ENCODE results near the gene CIDEB.

The CIDEB gene

DNA sequence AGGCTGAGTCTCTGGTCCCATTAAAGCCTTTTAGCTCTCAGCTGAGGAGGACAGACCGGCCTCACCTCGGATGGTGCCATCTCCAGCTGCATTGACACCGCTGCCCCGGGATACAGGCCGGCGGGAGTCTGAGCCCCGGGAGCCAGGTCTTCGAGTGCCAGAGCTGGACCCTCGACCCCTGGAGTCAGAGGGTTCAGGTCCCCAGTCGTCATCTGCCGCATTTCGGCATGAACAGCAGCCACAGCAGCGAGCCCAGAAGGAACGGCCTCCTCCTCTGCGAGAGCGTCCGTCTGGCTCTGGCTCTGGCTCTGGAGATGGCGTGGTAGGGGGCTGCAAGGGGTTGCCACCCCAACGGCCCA is 45.8 kb downstream of the CIDEB start:
- TF ChIP-seq, protein P1, sequence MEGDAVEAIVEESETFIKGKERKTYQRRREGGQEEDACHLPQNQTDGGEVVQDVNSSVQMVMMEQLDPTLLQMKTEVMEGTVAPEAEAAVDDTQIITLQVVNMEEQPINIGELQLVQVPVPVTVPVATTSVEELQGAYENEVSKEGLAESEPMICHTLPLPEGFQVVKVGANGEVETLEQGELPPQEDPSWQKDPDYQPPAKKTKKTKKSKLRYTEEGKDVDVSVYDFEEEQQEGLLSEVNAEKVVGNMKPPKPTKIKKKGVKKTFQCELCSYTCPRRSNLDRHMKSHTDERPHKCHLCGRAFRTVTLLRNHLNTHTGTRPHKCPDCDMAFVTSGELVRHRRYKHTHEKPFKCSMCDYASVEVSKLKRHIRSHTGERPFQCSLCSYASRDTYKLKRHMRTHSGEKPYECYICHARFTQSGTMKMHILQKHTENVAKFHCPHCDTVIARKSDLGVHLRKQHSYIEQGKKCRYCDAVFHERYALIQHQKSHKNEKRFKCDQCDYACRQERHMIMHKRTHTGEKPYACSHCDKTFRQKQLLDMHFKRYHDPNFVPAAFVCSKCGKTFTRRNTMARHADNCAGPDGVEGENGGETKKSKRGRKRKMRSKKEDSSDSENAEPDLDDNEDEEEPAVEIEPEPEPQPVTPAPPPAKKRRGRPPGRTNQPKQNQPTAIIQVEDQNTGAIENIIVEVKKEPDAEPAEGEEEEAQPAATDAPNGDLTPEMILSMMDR (IDR thresholded peaks at IDR 0.05; ENCODE audit: low read depth, low read length) = no peak
- in situ Hi-C loops (cut with HindIII; ENCODE audit: low sequenced_read_pairs) = no loop called here
- H3K4me3 ChIP-seq (ENCODE audit: low read depth, low read length) = no peak overlapping the region
- no peak for DNase-seq (ENCODE audit: low read depth, low spot score)

DNA sequence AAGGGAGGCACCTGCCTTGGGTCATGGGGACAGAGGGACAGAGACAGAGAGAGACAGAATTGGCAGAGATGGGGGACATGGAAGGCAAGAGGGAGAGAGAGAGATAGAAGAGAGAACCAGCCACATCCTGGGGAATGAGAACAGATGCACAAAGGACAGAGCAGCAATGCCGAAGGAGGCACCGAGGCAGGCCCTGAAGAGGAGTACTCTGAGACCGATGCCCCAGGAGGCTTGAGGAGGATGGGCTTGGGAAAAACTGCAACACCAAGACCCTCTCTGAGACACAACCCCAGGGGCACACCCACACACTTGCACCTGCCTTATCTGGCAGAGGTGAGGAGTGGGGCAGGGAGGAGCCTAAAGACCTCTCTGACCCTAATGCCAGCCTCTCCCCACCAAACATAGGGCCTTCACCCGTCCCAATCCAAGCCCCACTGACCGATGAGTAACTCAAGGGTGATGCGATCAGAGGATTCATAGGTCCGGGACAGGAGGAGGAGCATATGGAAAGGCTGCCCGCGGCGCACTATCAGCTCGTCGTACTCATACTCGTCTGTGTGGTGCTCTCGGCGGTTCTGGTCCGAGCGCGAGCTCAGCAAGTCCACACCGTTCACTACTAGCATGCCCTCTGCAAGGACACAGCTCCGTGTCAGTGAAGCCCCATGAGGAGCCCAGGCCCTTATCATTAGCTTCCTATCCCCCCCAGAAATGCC is 46.4 kb downstream of the CIDEB start:
- in situ Hi-C loops (cut with HindIII; ENCODE audit: low sequenced_read_pairs) = no loop called here
- no peak for DNase-seq (ENCODE audit: low read depth, low spot score)
- H3K4me3 ChIP-seq (ENCODE audit: low read depth, low read length) = no peak overlapping the region
- TF ChIP-seq, protein P1 (IDR thresholded peaks at IDR 0.05; ENCODE audit: low read depth, low read length) = no peak

DNA sequence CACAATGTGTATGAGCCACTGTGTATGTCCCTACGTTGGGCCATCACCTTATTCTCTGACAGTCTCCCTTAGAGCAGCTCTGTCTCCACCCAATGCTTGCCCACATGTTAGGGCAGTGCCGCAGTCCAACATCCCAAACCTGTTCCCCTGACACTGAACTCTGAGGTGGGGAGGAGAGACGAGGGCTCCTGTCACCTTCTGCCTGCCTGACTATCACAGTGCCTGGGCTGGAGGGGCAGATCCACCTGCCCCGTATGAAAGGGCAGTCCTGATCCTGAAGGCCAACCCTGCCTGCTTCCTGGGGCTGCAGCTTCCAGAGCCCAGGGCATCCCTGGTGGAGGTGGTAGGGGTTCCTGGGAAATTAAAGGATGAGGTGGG is 47.0 kb downstream of the CIDEB start:
- DNase-seq (ENCODE audit: low read depth, low spot score) = no peak
- H3K4me3 ChIP-seq (ENCODE audit: low read depth, low read length) = no peak overlapping the region
- in situ Hi-C loops (cut with HindIII; ENCODE audit: low sequenced_read_pairs) = no loop called here
- TF ChIP-seq, protein P1 (IDR thresholded peaks at IDR 0.05; ENCODE audit: low read depth, low read length) = no peak

DNA sequence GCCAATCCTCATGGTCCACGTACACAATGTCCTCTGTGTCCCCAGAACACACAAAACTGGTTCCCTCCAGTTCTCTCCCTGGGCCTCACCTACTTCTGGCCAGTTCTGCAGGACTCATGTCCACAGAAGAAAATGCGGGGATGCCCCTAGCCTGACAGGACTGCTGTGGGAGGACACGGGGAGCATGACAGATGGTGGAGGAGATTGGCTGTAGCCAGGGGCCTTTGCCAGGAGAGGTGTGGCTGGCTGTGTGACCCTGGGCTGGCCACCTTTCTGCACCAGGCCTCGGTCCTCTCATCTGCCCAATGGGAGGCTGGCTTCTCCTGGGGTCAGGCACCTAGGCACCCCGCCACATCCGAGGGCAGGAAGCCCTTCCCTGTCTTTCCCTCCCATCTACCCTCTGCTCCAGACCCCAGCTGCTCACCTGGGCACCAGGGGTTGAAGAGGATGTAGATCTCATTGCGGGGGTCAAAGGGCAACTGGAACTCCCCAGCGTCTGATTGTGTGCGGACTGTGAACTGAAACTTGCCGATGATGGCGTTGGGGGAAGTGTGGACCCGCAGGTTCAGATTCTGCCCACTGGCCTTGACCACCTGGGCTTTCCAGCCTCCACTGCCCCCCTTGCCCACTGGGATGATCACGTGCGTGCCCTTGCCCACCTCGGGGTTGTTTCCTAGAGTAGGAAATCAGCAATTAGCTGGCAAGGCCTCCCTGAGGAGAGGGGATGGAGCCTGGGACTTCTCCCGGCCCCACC is 47.6 kb downstream of the CIDEB start:
- no peak overlapping the region for H3K4me3 ChIP-seq (ENCODE audit: low read depth, low read length)
- no peak for DNase-seq (ENCODE audit: low read depth, low spot score)
- in situ Hi-C loops (cut with HindIII; ENCODE audit: low sequenced_read_pairs) = no loop called here
- TF ChIP-seq, protein P1 (IDR thresholded peaks at IDR 0.05; ENCODE audit: low read depth, low read length) = no peak

DNA sequence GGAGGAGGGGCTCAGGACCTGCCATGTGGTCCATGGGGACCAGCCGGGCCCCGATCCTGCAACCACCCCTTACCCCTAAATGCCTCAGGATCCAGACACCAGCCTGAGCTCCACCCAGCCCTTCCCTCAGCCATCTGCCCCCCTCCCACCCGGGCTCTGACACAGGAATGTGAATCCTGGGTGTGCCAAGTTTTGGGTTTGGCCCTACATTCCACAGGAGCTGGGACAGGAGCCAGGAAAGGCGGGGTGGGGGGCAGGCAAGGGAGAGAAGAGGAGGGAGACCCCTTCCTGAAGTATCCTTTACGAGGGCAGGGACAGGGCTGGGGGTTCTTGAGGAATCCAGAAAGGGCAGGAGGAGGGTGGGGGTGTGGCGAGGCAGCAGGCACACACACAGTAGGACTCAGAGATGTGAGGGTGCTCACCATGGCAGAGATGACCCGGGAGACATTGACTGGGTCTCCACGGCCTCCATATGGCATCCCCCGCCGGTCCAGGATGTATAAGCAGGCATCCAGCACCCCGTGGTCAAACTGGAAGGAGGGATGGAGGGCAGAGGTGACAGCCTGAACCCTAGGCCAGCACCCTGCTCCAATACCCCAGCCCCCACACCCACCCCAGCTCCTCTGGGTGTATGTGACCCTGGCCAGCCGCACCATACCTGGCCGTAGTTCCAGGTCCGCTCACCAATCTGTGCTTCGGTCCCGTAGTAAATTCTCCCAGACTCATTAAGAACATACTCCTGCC is 48.3 kb downstream of the CIDEB start:
- in situ Hi-C loops (cut with HindIII; ENCODE audit: low sequenced_read_pairs) = no loop called here
- no peak overlapping the region for H3K4me3 ChIP-seq (ENCODE audit: low read depth, low read length)
- TF ChIP-seq, protein P1 (IDR thresholded peaks at IDR 0.05; ENCODE audit: low read depth, low read length) = no peak
- peak; percentile 17 for DNase-seq (ENCODE audit: low read depth, low spot score)

DNA sequence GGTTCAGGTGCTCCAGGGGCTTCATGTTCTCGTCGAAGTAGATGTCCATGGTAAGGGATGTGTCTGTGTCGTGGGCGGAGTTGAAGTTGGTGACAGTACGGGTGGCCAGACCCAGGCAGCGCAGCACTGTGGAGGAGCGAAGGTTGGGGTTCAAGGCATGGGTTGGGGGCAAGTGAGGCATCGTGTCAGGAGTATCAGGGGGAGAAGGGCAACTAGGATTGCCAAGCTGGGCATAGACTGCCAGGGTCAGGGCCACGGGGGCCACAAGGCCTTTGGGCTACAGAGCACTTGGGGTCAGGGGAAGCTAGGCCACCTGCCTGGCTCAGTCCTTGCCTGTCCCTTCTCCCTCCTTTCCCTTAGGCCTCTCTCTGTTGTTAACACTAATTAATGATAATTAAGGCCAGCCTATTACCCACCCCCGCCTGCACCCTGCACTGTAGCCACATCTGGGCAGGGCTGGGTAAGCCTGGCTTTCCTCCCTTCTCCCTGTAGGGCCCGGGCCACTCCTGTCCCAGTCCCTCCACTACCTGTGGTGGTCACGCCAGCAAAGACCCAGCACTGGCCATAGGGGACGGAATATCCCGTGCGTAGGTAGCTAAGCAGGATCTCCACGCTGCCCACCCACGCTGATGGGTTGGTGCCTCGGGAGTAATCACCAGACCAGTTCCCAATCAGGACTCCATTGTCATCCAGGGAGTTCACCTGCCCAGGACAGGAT is 49.1 kb downstream of the CIDEB start:
- no peak for DNase-seq (ENCODE audit: low read depth, low spot score)
- no peak overlapping the region for H3K4me3 ChIP-seq (ENCODE audit: low read depth, low read length)
- in situ Hi-C loops (cut with HindIII; ENCODE audit: low sequenced_read_pairs) = no loop called here
- TF ChIP-seq, protein P1 (IDR thresholded peaks at IDR 0.05; ENCODE audit: low read depth, low read length) = no peak

Data from astrocyte of the spinal cord (primary cell).